Measurements from ENCODE around the gene PLEKHA8.

Gene PLEKHA8

DNA sequence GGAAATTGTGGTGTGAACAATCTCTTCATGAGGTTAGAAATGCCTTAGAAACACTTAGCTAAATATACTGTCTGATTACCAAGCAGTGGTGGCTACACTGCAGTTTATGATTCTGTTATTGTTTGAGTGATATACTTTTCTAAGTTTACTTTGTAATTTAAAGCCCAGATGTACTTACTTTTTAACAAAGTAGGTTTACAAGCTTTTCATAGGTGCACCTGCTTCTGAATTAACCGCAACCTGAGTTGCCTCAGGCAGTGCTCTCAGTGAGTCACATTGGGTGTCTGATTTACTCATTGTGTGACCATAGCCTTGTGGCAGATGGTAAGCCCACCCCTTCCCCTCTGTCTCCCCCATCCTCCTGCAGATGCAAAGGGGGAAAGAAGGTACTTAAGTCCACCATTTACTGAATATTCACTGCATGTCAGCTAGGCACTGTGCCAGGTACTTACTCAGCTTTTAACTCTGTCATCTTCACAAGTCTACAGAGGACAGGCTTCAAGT, 115.6 kb downstream of the PLEKHA8 start:
- peak in 1 of 58 donors; percentile 37 for DNase-seq

DNA sequence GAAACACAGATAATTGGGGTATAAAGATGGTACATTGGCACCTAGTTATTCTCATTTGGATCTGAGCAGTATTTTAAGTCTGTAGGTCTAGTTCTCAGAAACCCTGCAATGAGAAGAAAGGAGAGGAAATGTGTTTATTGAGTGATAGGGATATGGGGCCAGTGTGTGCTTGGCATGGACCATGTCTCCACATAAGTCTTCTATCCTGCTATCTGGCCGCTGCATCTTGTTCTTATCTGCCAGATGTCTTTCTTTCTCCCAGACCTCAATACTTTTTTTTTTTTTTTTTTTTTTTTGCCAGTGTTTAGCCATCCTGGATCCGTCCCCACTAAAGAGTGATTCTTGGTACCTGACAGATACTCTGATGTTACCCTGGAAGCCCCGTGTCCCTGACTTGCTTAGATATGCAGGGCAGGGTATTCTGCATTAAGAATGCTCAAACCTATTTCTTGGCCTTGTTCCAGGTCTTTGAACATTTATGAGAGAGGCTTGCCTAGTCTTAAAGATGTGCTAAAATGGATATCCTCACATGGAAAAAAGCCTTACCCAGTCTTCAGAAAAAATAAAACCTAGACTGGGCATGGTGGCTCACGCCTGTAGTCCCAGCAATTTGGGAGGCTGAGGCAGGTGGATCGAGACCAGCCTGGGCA, 116.6 kb downstream of the PLEKHA8 start:
- DNase-seq: no peak

- no peak for DNase-seq
These were observed 117.3 kb downstream of the PLEKHA8 start for GRCh38 chr7:30145426-30145970.

DNA sequence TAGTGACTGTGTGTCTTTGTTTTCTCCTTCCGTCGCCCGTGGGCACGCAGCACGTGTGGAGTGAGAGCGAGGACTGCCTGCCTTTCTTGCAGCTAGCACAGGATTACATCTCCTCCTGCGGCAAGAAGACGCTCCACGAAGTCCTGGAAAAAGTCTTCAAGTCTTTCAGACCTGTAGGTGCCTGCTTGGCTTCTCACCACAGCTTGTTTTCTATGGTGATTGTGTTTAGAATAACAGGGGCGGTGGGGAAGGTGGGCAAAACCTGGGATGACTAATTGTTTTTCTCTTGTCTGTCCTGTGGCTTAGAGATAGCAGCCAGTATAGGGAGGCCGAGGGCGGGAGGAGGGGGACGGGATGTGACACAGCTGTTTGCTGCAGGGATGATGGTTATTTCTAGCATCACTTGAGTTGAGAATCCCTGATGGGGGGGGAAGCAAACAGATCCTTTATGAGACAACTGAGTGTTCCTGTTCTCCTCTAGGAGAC, 118.0 kb downstream of the PLEKHA8 start:
- DNase-seq: peak in 16 of 58 donors; percentile 21 to 81 (median 48)

GRCh38 chr7:30147223-30147622, 119.0 kb downstream of the PLEKHA8 start:
- no peak for DNase-seq

GRCh38 chr7:30147785-30148184, 119.6 kb downstream of the PLEKHA8 start:
- peak in 7 of 58 donors; percentile 31 to 62 (median 38) for DNase-seq

DNA sequence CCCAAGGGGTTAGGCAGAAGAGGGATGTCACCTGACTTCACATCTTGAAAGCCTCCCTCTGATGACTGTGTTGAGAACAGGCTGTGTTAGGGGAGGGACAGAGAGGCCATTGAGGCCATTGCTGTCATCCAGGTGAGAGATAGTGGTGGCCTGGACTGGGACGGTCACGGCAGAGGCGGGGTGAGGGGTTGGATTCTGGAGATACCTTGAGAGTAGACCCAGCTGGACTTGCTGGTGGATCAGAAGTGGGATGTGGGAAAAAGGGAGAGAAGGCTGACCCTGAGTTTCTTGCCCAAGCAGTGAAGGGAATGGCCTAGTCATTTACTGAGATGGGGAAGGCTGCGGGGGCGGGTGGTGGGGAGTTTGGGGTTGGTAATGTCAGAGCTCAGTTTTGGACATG, 120.2 kb downstream of the PLEKHA8 start:
- DNase-seq: no peak

- DNase-seq: peak in 4 of 58 donors; percentile 21 to 38 (median 32)
These were observed 120.8 kb downstream of the PLEKHA8 start for GRCh38 chr7:30148951-30149459.

DNA sequence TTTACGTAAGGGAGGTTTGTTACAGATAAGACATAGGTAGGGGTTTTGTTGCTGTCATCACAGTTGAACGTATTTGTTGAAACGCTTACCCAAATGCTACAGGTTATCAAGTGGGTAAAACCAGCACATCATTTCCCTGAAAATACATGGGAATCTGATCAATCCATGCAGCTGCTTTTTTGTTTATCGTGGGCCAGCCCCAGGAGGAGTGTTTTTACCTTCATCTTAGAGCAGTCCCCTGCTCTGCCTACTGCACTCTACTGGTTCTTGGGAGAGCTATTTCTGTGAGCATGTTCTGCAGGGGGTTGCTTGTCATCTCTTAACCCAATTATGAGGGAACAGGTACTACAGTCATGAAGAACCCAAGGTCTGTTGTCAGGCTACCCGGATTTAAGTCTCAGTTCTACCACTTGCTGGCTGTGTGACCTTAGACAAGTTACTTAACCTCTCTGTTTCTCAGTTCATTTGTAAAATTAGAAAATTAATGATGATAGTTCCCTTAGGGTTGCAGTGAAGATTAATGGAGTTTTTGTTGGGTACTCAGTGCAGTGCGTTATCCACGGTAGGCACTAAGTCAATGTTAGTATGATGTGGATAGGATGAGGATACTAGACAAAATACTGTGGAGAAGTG, 121.5 kb downstream of the PLEKHA8 start:
- DNase-seq: no peak

- no peak for DNase-seq
These were observed 122.5 kb downstream of the PLEKHA8 start for GRCh38 chr7:30150711-30151110.

DNA sequence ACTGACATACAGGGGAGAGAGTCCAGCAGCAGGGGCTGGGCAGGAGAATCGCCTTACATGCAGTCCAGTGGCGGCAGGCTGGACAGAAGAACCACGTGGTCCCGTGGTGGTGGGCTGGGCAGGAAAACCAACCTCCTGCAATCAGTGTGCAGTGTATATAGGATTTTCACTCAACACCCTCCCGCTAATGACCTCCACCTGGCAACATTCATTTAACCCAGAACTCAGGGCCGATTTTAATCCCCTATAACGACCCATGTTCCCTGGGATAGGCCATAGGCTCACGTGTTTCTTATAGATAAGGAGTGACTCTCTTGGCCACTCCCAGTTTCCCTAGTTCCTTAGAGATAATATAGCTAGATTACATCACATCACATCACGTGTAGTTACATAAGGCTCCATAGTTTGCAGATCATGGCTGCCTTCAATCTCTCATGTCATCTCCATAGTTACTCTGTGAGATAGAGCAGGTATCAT, 125.9 kb downstream of the PLEKHA8 start:
- DNase-seq: no peak

- DNase-seq: peak in 16 of 58 donors; percentile 16 to 59 (median 40)
These were observed 127.3 kb downstream of the PLEKHA8 start for GRCh38 chr7:30155481-30155880.

DNA sequence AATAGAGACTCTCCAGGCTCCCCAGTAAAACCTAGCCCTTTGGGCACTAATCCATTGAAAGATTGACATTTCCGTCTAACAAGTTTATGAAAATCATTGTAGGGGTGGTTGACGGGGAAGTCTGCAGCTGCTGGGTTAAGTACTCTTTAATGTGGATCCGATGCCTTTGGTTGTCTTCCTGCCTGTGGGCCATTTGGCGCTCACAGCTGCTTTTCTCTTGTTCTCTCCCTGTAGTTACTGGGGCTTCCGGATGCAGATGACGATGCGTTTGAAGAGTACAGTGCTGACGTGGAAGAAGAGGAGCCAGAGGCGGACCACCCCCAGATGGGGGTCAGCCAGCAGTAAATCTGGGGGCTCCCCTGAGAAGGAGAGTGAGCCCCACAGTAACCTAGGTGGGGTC, 129.0 kb downstream of the PLEKHA8 start:
- peak in 1 of 58 donors; percentile 16 for DNase-seq

- no peak for DNase-seq
These were observed 131.0 kb downstream of the PLEKHA8 start for GRCh38 chr7:30159163-30159562.

DNA sequence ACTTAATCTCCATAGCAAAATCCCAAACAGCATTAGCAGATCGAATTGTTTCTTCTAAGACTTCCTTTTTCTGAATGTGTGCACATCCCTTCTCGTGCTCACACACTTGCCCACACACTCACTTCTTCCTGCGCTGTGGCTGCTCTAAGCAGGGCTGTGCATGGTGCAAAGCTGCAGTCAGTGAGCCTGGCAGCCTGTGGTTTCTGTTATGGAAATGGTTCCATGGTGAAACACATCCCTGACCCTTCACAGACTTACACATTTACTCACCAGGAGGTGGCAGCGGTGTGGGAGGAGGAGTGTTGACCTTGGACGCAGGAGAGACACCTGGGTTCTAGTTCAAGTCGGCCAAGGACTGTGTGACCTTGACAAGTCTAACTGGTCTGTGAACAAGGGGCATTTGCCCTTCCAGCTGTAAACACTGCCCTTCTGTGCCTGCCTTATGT, 131.5 kb downstream of the PLEKHA8 start:
- DNase-seq: peak in 12 of 58 donors; percentile 18 to 60 (median 30)

DNA sequence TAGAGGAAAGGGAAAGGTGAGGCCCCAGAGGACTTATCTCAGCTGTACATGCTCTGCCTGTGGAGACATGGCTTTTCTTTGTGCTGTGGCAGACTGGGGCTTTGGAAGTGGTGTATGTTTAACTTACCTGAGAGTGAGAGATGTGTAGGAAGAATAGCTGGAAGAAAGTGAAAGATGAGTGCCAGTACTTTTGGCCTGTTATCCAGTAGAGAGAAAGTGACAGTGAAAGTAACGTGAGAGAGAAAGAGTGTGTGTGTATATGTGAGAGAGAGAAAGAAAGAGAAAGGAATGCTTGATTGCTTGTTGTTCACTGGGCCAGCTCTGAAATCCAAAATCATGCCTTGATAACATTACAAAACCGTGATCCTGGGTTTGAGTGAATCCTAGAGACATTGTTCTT, 132.1 kb downstream of the PLEKHA8 start:
- DNase-seq: no peak

- DNase-seq: no peak
These were observed 133.9 kb downstream of the PLEKHA8 start for GRCh38 chr7:30162133-30162532.

GRCh38 chr7:30162622-30163124, 134.5 kb downstream of the PLEKHA8 start:
- peak in 14 of 58 donors; percentile 20 to 62 (median 38) for DNase-seq

DNA sequence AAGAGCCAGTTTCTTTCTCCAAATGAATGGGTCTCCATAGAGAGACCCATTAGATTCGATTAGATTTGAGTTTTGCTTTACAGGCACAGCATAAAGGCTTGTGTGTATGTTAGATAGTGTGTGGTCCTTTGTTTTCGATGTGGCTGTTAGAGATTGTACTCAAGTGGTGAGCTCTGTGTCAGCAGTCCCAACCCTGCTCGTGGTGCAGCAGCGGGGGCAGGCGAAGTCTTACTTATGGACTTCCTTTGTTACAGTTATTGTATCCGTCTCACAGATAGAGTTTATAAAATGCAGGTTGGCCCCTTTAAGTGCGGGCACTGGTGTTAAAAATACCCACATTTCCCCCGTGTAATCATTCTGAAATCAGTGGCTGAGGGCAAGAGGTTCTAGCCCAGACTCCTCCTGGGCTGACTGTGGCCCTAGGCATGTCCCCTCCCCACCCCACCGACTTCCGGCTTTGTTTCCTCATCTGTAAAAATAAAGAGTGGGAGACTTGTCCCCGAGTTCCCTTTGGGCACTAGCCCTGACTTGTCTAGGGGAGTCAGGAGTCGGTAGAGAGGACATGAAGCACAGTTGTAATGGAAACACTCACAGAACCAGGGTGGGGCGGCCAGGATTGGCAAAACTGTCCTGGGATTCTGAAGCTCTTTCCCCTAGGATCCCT, 135.2 kb downstream of the PLEKHA8 start:
- peak in 32 of 58 donors; percentile 26 to 86 (median 56) for DNase-seq

- DNase-seq: peak in 10 of 58 donors; percentile 22 to 64 (median 32)
These were observed 136.4 kb downstream of the PLEKHA8 start for GRCh38 chr7:30164567-30164966.

GRCh38 chr7:30165590-30165989, 137.4 kb downstream of the PLEKHA8 start:
- DNase-seq: no peak

Measured in anterior cingulate cortex (tissue), 58 donors.